Measurements from ENCODE around the gene TOP3A. TPM values are rescaled to one million over a fixed set of nuclear protein-coding genes. Genes with fewer than 3 reads are reported as not detected.

Gene TOP3A
- total RNA-seq, 2 donors from 2014 or later: 60.4 to 67.4 TPM

DNA sequence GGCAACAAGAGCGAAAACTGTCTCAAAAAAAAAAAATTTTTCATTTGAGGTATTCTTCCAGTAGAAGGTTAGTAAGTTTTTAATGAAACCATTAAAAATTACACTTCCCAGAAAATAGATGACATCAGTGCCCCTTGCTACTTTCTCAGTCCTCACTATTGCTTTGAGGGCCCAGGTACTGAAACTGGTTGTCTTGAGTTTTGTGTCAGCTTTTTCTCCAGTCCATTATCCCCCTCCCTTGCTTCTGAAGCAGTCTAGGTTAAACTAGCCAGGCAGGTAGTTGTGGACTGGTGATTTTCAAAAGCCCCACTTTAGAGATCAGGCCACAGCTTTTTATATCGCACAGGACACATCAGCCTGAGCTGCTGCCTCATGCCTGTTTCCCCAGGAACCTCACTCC lies 11.2 kb upstream of the TOP3A start:
- H3K9me3 Mint-ChIP-seq: no peaks in the 10 kb centered on the region
- peaks cover 3% of the 10 kb centered on the region for H3K9me3 ChIP-seq (ENCODE audit: control insufficient read depth, low read length)
- no peak overlapping the region for H3K9ac ChIP-seq (ENCODE audit: extremely low read depth, low read length, poor library complexity, severe bottlenecking)
- H3K4me1 Mint-ChIP-seq: no peaks in the 10 kb centered on the region
- no peak overlapping the region for H3K4me3 ChIP-seq (ENCODE audit: low read length)
- TF ChIP-seq, protein P1, sequence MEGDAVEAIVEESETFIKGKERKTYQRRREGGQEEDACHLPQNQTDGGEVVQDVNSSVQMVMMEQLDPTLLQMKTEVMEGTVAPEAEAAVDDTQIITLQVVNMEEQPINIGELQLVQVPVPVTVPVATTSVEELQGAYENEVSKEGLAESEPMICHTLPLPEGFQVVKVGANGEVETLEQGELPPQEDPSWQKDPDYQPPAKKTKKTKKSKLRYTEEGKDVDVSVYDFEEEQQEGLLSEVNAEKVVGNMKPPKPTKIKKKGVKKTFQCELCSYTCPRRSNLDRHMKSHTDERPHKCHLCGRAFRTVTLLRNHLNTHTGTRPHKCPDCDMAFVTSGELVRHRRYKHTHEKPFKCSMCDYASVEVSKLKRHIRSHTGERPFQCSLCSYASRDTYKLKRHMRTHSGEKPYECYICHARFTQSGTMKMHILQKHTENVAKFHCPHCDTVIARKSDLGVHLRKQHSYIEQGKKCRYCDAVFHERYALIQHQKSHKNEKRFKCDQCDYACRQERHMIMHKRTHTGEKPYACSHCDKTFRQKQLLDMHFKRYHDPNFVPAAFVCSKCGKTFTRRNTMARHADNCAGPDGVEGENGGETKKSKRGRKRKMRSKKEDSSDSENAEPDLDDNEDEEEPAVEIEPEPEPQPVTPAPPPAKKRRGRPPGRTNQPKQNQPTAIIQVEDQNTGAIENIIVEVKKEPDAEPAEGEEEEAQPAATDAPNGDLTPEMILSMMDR (conservative IDR thresholded peaks at IDR 0.05): no peak
- DNase-seq: no peak
- H3K36me3 Mint-ChIP-seq (ENCODE audit: low read depth): peaks cover 65% of the 10 kb centered on the region
- no peaks in the 10 kb centered on the region for H3K27me3 ChIP-seq (ENCODE audit: control insufficient read depth, insufficient read depth, low read length, poor library complexity, severe bottlenecking)
- H3K4me1 ChIP-seq (ENCODE audit: control insufficient read depth, insufficient read depth, low read length): no peaks in the 10 kb centered on the region
- H3K27ac ChIP-seq (ENCODE audit: low read depth, low read length): no peak overlapping the region
- H3K36me3 ChIP-seq (ENCODE audit: control insufficient read depth, insufficient read depth, low read length): peaks cover 55% of the 10 kb centered on the region
- H3K27ac Mint-ChIP-seq: no peak overlapping the region
- H3K27me3 Mint-ChIP-seq (ENCODE audit: insufficient read depth): no peaks in the 10 kb centered on the region
- no peak overlapping the region for H3K4me3 Mint-ChIP-seq
- WGBS, 2 experiments (ENCODE audit: insufficient coverage in 1 of 2, insufficient read length in 1 of 2): 81% methylated on average over 2 of the region's 2 CpGs; no CpG with 5 or more reads in 1 of the 2 experiments

DNA sequence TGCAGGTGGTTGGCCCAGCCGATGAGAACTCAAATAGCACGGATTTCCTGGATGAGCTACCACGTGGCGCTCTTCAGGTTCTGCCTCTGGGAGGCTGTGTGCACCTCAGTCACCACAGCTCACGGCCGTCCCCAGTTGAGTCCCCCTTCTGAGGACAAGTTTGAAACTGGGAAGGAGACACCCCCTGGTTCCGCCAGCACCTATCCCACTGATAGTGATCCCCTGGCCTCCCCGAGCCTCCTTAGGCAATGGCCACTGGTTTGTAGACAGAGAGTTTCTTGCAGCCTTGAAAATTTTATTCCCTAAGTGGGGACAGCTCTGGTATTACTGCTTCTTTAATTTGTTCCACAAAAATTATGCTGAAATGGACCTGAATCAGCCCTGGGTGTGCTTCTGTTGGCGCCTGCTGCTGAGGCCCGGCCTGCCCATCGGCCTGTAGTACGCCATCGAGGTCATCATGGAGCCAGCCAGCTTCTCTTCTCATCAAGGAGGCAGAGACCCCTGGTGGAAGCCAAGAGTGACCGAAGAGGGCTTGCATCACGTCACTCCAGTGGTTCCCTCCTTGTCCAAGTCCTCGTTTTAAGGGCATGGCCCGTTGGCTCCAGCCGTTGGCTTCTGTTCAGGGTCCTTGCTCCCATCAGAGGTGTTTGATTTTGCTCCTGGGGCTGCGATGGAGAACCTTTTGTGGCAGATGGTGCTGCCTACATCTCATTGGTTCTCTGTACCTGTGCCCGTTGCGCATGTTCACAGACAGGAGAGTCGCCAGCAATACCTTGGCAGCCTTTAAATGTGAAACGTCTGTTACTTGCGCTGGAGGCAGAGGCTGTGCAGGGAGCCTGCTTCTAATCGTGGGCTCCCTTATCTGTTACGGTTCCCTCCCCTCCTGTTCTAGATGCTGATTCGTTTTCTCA lies 9.6 kb upstream of the TOP3A start:
- Histone ChIP-seq H3K4me1 (ENCODE audit: control insufficient read depth, insufficient read depth, low read length) (no peaks in the 10 kb centered on the region), H3K27me3 (ENCODE audit: control insufficient read depth, insufficient read depth, low read length, poor library complexity, severe bottlenecking) (no peaks in the 10 kb centered on the region), H3K36me3 (ENCODE audit: control insufficient read depth, insufficient read depth, low read length) (peaks cover 53% of the 10 kb centered on the region), H3K9me3 (ENCODE audit: control insufficient read depth, low read length) (peaks cover 3% of the 10 kb centered on the region), H3K4me3 (ENCODE audit: low read length) (no peak overlapping the region), H3K27ac (ENCODE audit: low read depth, low read length) (no peak overlapping the region), H3K9ac (ENCODE audit: extremely low read depth, low read length, poor library complexity, severe bottlenecking) (no peak overlapping the region)
- Mint-ChIP-seq H3K9me3 (no peaks in the 10 kb centered on the region), H3K36me3 (ENCODE audit: low read depth) (peaks cover 58% of the 10 kb centered on the region), H3K4me1 (peaks cover 4% of the 10 kb centered on the region), H3K4me3 (no peak overlapping the region), H3K27ac (no peak overlapping the region), H3K27me3 (ENCODE audit: insufficient read depth) (no peaks in the 10 kb centered on the region)
- TF ChIP-seq, protein P1 (conservative IDR thresholded peaks at IDR 0.05): peak; percentile 26
- no peak for DNase-seq
- 94 to 97% methylated on average over 24 to 27 of the region's 27 CpGs for WGBS, 2 experiments (ENCODE audit: insufficient coverage in 1 of 2, insufficient read length in 1 of 2)

DNA sequence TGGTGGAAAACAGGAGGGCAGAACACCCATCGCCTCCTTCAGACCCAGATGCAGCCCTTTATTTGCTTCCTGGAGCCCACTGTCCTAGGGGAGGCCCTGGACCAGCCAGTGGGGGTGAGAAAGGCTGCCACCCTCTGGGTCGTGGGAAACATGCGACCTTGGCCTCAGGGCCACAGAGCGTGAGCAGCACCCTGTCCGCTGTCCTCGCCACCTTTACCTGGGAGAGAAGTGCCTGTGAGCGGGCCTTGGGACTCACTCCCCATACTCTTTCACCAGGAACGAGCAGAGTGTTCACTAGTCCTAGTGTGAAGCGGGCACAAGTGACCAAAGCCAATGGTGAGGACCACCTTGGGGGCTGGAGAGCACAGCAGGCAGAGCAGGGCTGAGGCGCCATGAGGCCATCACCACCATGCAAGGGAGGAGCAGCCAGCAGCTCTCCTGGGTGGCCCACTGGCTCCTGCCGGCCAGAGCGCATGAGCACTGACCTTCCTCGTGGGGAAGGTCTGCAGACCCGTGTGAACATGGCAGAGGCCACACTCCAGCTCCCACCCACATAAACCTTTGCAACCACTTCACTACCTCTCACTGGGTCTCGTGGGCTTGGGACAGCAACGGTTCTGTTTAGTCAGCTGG lies 8.8 kb upstream of the TOP3A start:
- no peak overlapping the region for H3K4me3 ChIP-seq (ENCODE audit: low read length)
- Mint-ChIP-seq H3K4me3 (no peak overlapping the region), H3K4me1 (peaks cover 11% of the 10 kb centered on the region), H3K9me3 (no peaks in the 10 kb centered on the region), H3K36me3 (ENCODE audit: low read depth) (peaks cover 53% of the 10 kb centered on the region), H3K27me3 (ENCODE audit: insufficient read depth) (no peaks in the 10 kb centered on the region), H3K27ac (no peak overlapping the region)
- peaks cover 3% of the 10 kb centered on the region for H3K4me1 ChIP-seq (ENCODE audit: control insufficient read depth, insufficient read depth, low read length)
- peaks cover 3% of the 10 kb centered on the region for H3K9me3 ChIP-seq (ENCODE audit: control insufficient read depth, low read length)
- 91 to 93% methylated on average over 9 to 16 of the region's 16 CpGs for WGBS, 2 experiments (ENCODE audit: insufficient coverage in 1 of 2, insufficient read length in 1 of 2)
- TF ChIP-seq, protein P1 (conservative IDR thresholded peaks at IDR 0.05): no peak
- H3K27me3 ChIP-seq (ENCODE audit: control insufficient read depth, insufficient read depth, low read length, poor library complexity, severe bottlenecking): no peaks in the 10 kb centered on the region
- DNase-seq: no peak
- H3K9ac ChIP-seq (ENCODE audit: extremely low read depth, low read length, poor library complexity, severe bottlenecking): no peak overlapping the region
- no peak overlapping the region for H3K27ac ChIP-seq (ENCODE audit: low read depth, low read length)
- H3K36me3 ChIP-seq (ENCODE audit: control insufficient read depth, insufficient read depth, low read length): peaks cover 45% of the 10 kb centered on the region

Measured in endodermal cell (in vitro differentiated cells).